Measurements from ENCODE around the gene CLPTM1. TPM values are rescaled to one million over a fixed set of nuclear protein-coding genes. Genes with fewer than 3 reads are reported as not detected.

Gene CLPTM1
- total and polyA plus RNA-seq, 2 donors (not counting 1 experiment from before 2014, with no cell fraction given) = 121 to 129 TPM

DNA sequence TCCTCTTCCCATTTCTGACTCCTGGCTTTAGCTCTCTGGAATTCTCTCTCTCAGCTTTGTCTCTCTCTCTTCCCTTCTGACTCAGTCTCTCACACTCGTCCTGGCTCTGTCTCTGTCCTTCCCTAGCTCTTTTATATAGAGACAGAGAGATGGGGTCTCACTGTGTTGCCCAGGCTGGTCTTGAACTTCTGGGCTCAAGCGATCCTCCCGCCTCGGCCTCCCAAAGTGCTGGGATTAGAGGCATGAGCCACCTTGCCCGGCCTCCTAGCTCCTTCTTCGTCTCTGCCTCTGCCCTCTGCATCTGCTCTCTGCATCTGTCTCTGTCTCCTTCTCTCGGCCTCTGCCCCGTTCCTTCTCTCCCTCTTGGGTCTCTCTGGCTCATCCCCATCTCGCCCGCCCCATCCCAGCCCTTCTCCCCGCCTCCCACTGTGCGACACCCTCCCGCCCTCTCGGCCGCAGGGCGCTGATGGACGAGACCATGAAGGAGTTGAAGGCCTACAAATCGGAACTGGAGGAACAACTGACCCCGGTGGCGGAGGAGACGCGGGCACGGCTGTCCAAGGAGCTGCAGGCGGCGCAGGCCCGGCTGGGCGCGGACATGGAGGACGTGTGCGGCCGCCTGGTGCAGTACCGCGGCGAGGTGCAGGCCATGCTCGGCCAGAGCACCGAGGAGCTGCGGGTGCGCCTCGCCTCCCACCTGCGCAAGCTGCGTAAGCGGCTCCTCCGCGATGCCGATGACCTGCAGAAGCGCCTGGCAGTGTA lies 46.9 kb upstream of the CLPTM1 start:
- Histone ChIP-seq H3K27ac (ENCODE audit: low read length in 2 of 2) (no peak overlapping the region), H3K79me2 (ENCODE audit: control insufficient read depth, insufficient read depth, low read length) (no peaks in the 10 kb centered on the region), H3K4me3 (ENCODE audit: control extremely low read depth in 1 of 5, extremely low read depth in 1 of 5, insufficient read depth in 1 of 5, low read depth in 2 of 5, low read length in 4 of 5) (no peak overlapping the region), H3K9me3 (ENCODE audit: control extremely low read depth in 1 of 3, control insufficient read depth in 2 of 3, insufficient read depth in 1 of 3, low read length in 2 of 3) (peaks cover 0 to 4% (median 0%) of the 10 kb centered on the region in 3 donors), H3K4me1 (ENCODE audit: control insufficient read depth in 2 of 2, insufficient read depth in 2 of 2, low read length in 2 of 2) (peaks cover 15 to 19% of the 10 kb centered on the region in 2 donors), H3K27me3 (replicated peaks in 1 of 4; ENCODE audit: control extremely low read depth in 1 of 4, control insufficient read depth in 3 of 4, insufficient read depth in 4 of 4, low read length in 3 of 4) (peaks cover 0 to 39% (median 10%) of the 10 kb centered on the region in 4 experiments), H4K20me1 (ENCODE audit: control insufficient read depth, insufficient read depth, low read length, poor library complexity, severe bottlenecking) (peaks cover under 1% of the 10 kb centered on the region), H3K36me3 (replicated peaks in 1 of 2; ENCODE audit: control extremely low read depth in 1 of 2, control insufficient read depth in 1 of 2, extremely low read depth in 1 of 2, insufficient read depth in 2 of 2, low read length in 1 of 2) (no peaks in the 10 kb centered on the region), H3K4me2 (replicated peaks; ENCODE audit: low read depth, low read length, poor library complexity, severe bottlenecking) (no peak overlapping the region), H2AFZ (ENCODE audit: insufficient read depth, low read depth, low read length, poor library complexity, severe bottlenecking) (no peak overlapping the region), H3K9ac (ENCODE audit: low read length) (no peak overlapping the region)
- Mint-ChIP-seq H3K9me3 (ENCODE audit: insufficient read depth) (no peaks in the 10 kb centered on the region), H3K27me3 (peaks cover 29% of the 10 kb centered on the region), H3K27ac (no peak overlapping the region), H3K4me3 (no peak overlapping the region), H3K4me1 (peaks cover 16% of the 10 kb centered on the region)
- TF ChIP-seq EZH2 (IDR thresholded peaks at IDR 0.05; ENCODE audit: borderline replicate concordance, insufficient read depth, low read depth, low read length, poor library complexity, severe bottlenecking) = no peak
- TF ChIP-seq, protein P1, sequence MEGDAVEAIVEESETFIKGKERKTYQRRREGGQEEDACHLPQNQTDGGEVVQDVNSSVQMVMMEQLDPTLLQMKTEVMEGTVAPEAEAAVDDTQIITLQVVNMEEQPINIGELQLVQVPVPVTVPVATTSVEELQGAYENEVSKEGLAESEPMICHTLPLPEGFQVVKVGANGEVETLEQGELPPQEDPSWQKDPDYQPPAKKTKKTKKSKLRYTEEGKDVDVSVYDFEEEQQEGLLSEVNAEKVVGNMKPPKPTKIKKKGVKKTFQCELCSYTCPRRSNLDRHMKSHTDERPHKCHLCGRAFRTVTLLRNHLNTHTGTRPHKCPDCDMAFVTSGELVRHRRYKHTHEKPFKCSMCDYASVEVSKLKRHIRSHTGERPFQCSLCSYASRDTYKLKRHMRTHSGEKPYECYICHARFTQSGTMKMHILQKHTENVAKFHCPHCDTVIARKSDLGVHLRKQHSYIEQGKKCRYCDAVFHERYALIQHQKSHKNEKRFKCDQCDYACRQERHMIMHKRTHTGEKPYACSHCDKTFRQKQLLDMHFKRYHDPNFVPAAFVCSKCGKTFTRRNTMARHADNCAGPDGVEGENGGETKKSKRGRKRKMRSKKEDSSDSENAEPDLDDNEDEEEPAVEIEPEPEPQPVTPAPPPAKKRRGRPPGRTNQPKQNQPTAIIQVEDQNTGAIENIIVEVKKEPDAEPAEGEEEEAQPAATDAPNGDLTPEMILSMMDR (IDR thresholded peaks at IDR 0.05) = no peak
- ChIA-PET CTCF (interaction anchor here (0.6 to 1.2 kb wide), 2 partner anchors 10 to 44 kb away, joined by 4 to 5 read pairs; no protein-coding TSS in a partner anchor), POLR2A (no interaction called here)
- DNase-seq (no peak), ATAC-seq (ENCODE audit: low read depth) (no peak)
- intact Hi-C loops (cut with micrococcal nuclease) = no loop called here
- 96% methylated on average over 43 of the region's 46 CpGs for WGBS (ENCODE audit: insufficient coverage)

DNA sequence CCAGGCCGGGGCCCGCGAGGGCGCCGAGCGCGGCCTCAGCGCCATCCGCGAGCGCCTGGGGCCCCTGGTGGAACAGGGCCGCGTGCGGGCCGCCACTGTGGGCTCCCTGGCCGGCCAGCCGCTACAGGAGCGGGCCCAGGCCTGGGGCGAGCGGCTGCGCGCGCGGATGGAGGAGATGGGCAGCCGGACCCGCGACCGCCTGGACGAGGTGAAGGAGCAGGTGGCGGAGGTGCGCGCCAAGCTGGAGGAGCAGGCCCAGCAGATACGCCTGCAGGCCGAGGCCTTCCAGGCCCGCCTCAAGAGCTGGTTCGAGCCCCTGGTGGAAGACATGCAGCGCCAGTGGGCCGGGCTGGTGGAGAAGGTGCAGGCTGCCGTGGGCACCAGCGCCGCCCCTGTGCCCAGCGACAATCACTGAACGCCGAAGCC lies 46.3 kb upstream of the CLPTM1 start:
- H3K4me3 Mint-ChIP-seq = no peak overlapping the region
- ATAC-seq (ENCODE audit: low read depth) (no peak), DNase-seq (no peak)
- intact Hi-C loops (cut with micrococcal nuclease) = no loop called here
- no peaks in the 10 kb centered on the region for H3K9me3 Mint-ChIP-seq (ENCODE audit: insufficient read depth)
- no peak overlapping the region for H3K4me3 ChIP-seq (ENCODE audit: control extremely low read depth in 1 of 5, extremely low read depth in 1 of 5, insufficient read depth in 1 of 5, low read depth in 2 of 5, low read length in 4 of 5)
- no peak overlapping the region for H2AFZ ChIP-seq (ENCODE audit: insufficient read depth, low read depth, low read length, poor library complexity, severe bottlenecking)
- ChIA-PET POLR2A (no interaction called here), CTCF (interaction anchor here (0.9 kb wide), 1 partner anchor 39 kb away, joined by 3 read pairs; no protein-coding TSS in a partner anchor)
- peaks cover 15 to 16% of the 10 kb centered on the region in 2 donors for H3K4me1 ChIP-seq (ENCODE audit: control insufficient read depth in 2 of 2, insufficient read depth in 2 of 2, low read length in 2 of 2)
- no peak overlapping the region for H3K27ac Mint-ChIP-seq
- H4K20me1 ChIP-seq (ENCODE audit: control insufficient read depth, insufficient read depth, low read length, poor library complexity, severe bottlenecking) = no peaks in the 10 kb centered on the region
- WGBS (ENCODE audit: insufficient coverage) = 97% methylated on average over 44 of the region's 44 CpGs
- peaks cover 13% of the 10 kb centered on the region for H3K4me1 Mint-ChIP-seq
- no peak for TF ChIP-seq EZH2 (IDR thresholded peaks at IDR 0.05; ENCODE audit: borderline replicate concordance, insufficient read depth, low read depth, low read length, poor library complexity, severe bottlenecking)
- TF ChIP-seq, protein P1 (IDR thresholded peaks at IDR 0.05) = no peak
- no peaks in the 10 kb centered on the region for H3K79me2 ChIP-seq (ENCODE audit: control insufficient read depth, insufficient read depth, low read length)
- peaks cover 0 to 39% (median 10%) of the 10 kb centered on the region in 4 experiments for H3K27me3 ChIP-seq (replicated peaks in 1 of 4; ENCODE audit: control extremely low read depth in 1 of 4, control insufficient read depth in 3 of 4, insufficient read depth in 4 of 4, low read length in 3 of 4)
- no peak overlapping the region for H3K27ac ChIP-seq (ENCODE audit: low read length in 2 of 2)
- H3K9ac ChIP-seq (ENCODE audit: low read length) = no peak overlapping the region
- peaks cover 33% of the 10 kb centered on the region for H3K27me3 Mint-ChIP-seq
- peaks cover 0 to 4% (median 0%) of the 10 kb centered on the region in 3 donors for H3K9me3 ChIP-seq (ENCODE audit: control extremely low read depth in 1 of 3, control insufficient read depth in 2 of 3, insufficient read depth in 1 of 3, low read length in 2 of 3)
- H3K36me3 ChIP-seq (replicated peaks in 1 of 2; ENCODE audit: control extremely low read depth in 1 of 2, control insufficient read depth in 1 of 2, extremely low read depth in 1 of 2, insufficient read depth in 2 of 2, low read length in 1 of 2) = no peaks in the 10 kb centered on the region
- H3K4me2 ChIP-seq (replicated peaks; ENCODE audit: low read depth, low read length, poor library complexity, severe bottlenecking) = no peak overlapping the region
